MM.1S (cell line): ENCODE results near the gene ANKZF1.
"Not testable (repeated sequence)": the region's sequence is repeated elsewhere in the genome, so short reads cannot be mapped to it uniquely, and the experiment has no call there.

ENCODE experiments used
- DNase-seq: peaks from one replicate; pipeline ENCODE4 v3.0.0-alpha.2; 2015
- H2AFZ ChIP-seq: fragments of 300-600 bp; sonication (generic); 2 replicates; pipeline ENCODE4 v1.6.0; 2016; ENCODE audit warnings: antibody characterized with exemption, low read length
- H3F3A ChIP-seq: fragments of 300-600 bp; sonication (generic); 2 replicates; pipeline ENCODE4 v1.6.1; 2016; ENCODE audit warnings: mild to moderate bottlenecking, antibody characterized with exemption, low read length, moderate library complexity, mixed read lengths; ENCODE audit not compliant: insufficient read depth
- H3K27ac ChIP-seq: fragments of 300-600 bp; sonication (generic); 2 replicates; pipeline ENCODE4 v1.5.1; 2016; ENCODE audit warnings: mild to moderate bottlenecking, low read length
- H3K27me3 ChIP-seq: fragments of 300-600 bp; sonication (generic); replicated peaks from 2 replicates; pipeline ENCODE4 v1.6.0; 2016; ENCODE audit warnings: low read length; ENCODE audit not compliant: insufficient read depth
- H3K36me3 ChIP-seq: fragments of 300-600 bp; sonication (generic); replicated peaks from 2 replicates; pipeline ENCODE4 v1.6.1; 2016; ENCODE audit warnings: mild to moderate bottlenecking, low read length, mixed read lengths; ENCODE audit not compliant: insufficient read depth
- H3K4me1 ChIP-seq: fragments of 300-600 bp; sonication (generic); 2 replicates; pipeline ENCODE4 v1.6.1; 2016; ENCODE audit warnings: low read length, mixed read lengths
- H3K4me2 ChIP-seq: fragments of 300-600 bp; sonication (generic); 2 replicates; pipeline ENCODE4 v1.6.0; 2016; ENCODE audit warnings: low read depth, low read length
- H3K4me3 ChIP-seq: fragments of 300-600 bp; sonication (generic); 2 replicates; pipeline ENCODE4 v1.5.1; 2016; ENCODE audit warnings: low read length, mixed read lengths
- H3K79me2 ChIP-seq: fragments of 300-600 bp; sonication (generic); 2 replicates; pipeline ENCODE4 v1.6.1; 2016; ENCODE audit warnings: mixed run types, low read length, mixed read lengths
- H3K9ac ChIP-seq: fragments of 300-600 bp; sonication (generic); 2 replicates; pipeline ENCODE4 v1.6.1; 2016; ENCODE audit warnings: low read length, mixed read lengths
- H3K9me2 ChIP-seq: fragments of 300-600 bp; sonication (generic); replicated peaks from 2 replicates; pipeline ENCODE4 v1.6.1; 2016; ENCODE audit warnings: mild to moderate bottlenecking, low read length, mixed read lengths; ENCODE audit not compliant: insufficient read depth
- H3K9me3 ChIP-seq: fragments of 300-600 bp; sonication (generic); replicated peaks from 2 replicates; pipeline ENCODE4 v1.6.1; 2016; ENCODE audit warnings: mild to moderate bottlenecking, low read length, mixed read lengths; ENCODE audit not compliant: insufficient read depth
- H4K20me1 ChIP-seq: fragments of 300-600 bp; sonication (generic); 2 replicates; pipeline ENCODE4 v1.6.1; 2016; ENCODE audit warnings: mild to moderate bottlenecking, low read length, moderate library complexity, mixed read lengths; ENCODE audit not compliant: insufficient read depth
- EZH2 ChIP-seq: fragments of 300-600 bp; sonication (generic); optimal IDR thresholded peaks from 2 replicates; pipeline ENCODE3; 2017; ENCODE audit warnings: low read depth, mild to moderate bottlenecking, antibody characterized with exemption, low read length, mixed read lengths
- EZH2phosphoT487 ChIP-seq: fragments of 300-600 bp; sonication (generic); IDR thresholded peaks from 2 replicates; pipeline ENCODE4 v1.6.1; 2018; ENCODE audit warnings: antibody characterized with exemption, low read length
- TF ChIP-seq, protein P1 (sequence below): fragments of 300-600 bp; sonication (generic); IDR thresholded peaks from 2 replicates; pipeline ENCODE4 v1.5.1; 2016; ENCODE audit warnings: antibody characterized with exemption, low read length, mixed read lengths

ANKZF1 gene

DNA sequence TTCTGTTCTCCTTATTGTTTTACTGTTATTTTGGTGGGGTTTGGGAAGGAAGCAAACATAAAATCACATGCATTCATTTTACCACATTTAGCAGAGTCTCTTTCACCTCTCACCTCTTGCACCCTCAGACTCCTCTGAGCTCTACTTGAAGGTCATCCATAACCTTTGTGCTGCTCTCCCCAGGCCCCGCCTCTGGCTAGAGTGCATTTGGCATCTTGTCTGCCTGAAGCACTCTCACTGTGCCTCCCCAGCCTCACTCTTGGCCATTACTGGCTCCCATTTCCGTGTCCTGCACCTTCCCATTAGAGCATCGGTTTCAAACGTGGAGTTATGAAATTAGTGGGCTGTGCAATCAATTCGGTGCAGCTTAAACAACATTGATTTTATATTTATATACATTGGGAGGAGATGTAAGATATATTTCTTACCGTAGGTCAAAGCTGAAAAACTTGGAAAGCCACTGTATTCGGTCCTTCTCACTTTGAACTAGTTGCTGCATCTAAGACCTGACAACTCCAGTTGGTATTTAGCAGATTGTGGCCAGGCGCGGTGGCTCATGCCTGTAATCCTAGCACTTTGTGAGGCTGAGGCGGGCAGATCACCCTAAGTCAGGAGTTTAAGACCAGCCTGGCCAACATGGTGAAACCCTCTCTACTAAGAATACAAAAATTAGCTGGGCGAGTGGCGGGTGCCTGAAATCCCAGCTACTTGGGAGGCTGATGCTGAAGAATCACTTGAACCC is 30.0 kb upstream of the ANKZF1 start:
- Histone ChIP-seq H3K9me3 (no peaks in the 10 kb centered on the region), H3K4me2 (no peak overlapping the region), H3F3A (no peaks in the 10 kb centered on the region), H3K9me2 (no peaks in the 10 kb centered on the region), H3K27ac (no peak overlapping the region), H4K20me1 (no peaks in the 10 kb centered on the region), H3K9ac (no peak overlapping the region), H3K79me2 (no peaks in the 10 kb centered on the region), H3K4me3 (no peak overlapping the region), H3K27me3 (no peaks in the 10 kb centered on the region), H3K36me3 (no peaks in the 10 kb centered on the region), H3K4me1 (no peaks in the 10 kb centered on the region), H2AFZ (no peak overlapping the region)
- TF ChIP-seq, protein P1, sequence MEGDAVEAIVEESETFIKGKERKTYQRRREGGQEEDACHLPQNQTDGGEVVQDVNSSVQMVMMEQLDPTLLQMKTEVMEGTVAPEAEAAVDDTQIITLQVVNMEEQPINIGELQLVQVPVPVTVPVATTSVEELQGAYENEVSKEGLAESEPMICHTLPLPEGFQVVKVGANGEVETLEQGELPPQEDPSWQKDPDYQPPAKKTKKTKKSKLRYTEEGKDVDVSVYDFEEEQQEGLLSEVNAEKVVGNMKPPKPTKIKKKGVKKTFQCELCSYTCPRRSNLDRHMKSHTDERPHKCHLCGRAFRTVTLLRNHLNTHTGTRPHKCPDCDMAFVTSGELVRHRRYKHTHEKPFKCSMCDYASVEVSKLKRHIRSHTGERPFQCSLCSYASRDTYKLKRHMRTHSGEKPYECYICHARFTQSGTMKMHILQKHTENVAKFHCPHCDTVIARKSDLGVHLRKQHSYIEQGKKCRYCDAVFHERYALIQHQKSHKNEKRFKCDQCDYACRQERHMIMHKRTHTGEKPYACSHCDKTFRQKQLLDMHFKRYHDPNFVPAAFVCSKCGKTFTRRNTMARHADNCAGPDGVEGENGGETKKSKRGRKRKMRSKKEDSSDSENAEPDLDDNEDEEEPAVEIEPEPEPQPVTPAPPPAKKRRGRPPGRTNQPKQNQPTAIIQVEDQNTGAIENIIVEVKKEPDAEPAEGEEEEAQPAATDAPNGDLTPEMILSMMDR: no peak
- TF ChIP-seq EZH2phosphoT487: no peak
- DNase-seq: no peak

- H3K4me1 ChIP-seq, H2AFZ ChIP-seq, H3K4me2 ChIP-seq, H3K9ac ChIP-seq, H3K27me3 ChIP-seq, H3K9me2 ChIP-seq, H3K27ac ChIP-seq, H4K20me1 ChIP-seq, DNase-seq, H3K36me3 ChIP-seq, H3F3A ChIP-seq, H3K9me3 ChIP-seq, H3K79me2 ChIP-seq, H3K4me3 ChIP-seq: not testable (repeated sequence)
Measured at GRCh38 chr2:219200502-219201326, 28.9 kb upstream of the ANKZF1 start.

GRCh38 chr2:219201331-219201730 is 28.3 kb upstream of the ANKZF1 start:
- H3K9me3 ChIP-seq, H3F3A ChIP-seq, H3K4me3 ChIP-seq, DNase-seq, H3K27ac ChIP-seq, H4K20me1 ChIP-seq, H2AFZ ChIP-seq, H3K4me2 ChIP-seq, H3K9ac ChIP-seq, H3K36me3 ChIP-seq, H3K27me3 ChIP-seq, H3K4me1 ChIP-seq, H3K79me2 ChIP-seq, H3K9me2 ChIP-seq: not testable (repeated sequence)

DNA sequence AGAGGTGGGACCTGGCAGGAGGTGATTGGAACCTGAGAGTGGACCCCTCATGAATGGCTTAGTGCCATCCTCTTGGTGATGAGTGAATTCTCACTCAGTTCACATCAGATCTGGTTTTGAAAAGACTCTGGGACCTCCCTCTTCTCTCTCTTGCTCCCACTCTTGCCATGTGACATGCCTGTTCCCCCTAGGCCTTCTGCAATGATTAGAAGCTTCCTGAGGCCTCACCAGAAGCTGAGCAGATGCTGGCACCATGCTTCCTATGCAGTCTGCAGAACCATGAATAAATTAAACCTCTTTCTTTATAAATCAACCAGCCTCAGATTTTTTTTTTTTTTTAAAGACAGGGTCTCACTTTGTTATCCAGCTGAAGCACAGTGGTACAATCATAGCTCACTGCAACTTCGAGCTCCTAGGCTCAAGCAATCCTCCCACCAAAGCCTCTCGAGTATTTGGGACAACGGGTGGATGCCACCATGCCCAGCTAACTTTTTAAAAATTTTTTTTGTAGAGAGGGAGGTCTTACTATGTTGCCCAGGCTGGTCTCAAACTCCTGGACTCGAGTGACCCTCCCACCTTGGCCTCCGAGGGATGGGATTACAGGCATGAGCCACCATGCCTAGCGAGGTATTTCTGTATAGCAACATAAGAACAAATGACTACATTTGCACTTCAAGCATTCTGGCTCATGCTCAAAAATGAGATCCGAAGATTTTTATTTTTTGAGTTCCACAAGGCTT is 25.0 kb upstream of the ANKZF1 start:
- Histone ChIP-seq H3K27ac (no peak overlapping the region), H3K27me3 (no peaks in the 10 kb centered on the region), H4K20me1 (no peaks in the 10 kb centered on the region), H3K36me3 (no peaks in the 10 kb centered on the region), H3K79me2 (peaks cover 12% of the 10 kb centered on the region; the same call in 1 of the 2 replicates), H3K4me1 (peaks cover 10% of the 10 kb centered on the region; the same call in 1 of the 2 replicates), H3K4me3 (no peak overlapping the region), H2AFZ (no peak overlapping the region), H3K9ac (no peak overlapping the region), H3K4me2 (no peak overlapping the region), H3F3A (peaks cover 13% of the 10 kb centered on the region), H3K9me2 (no peaks in the 10 kb centered on the region), H3K9me3 (no peaks in the 10 kb centered on the region)
- no peak for DNase-seq
- TF ChIP-seq EZH2phosphoT487 (no peak), EZH2 (no peak)
- TF ChIP-seq, protein P1: no peak
